Sciatic nerve (tissue), 2 donors: ENCODE results near the gene TLE5. TPM values are rescaled to one million over a fixed set of nuclear protein-coding genes. Genes with fewer than 3 reads are reported as not detected.
"Not testable (repeated sequence)": the region's sequence is repeated elsewhere in the genome, so short reads cannot be mapped to it uniquely, and the experiment has no call there.

Source experiments
- ATAC-seq: fragments of 200-7000 bp; cut with Tn5 transposase; one replicate; pipeline ENCODE4 v1.9.1; 2020; ENCODE audit warnings: mild to moderate bottlenecking, moderate library complexity
- DNase-seq: peaks from one replicate; pipeline ENCODE4 v3.0.0-alpha.2; 2020; ENCODE audit warnings: low spot score
- intact Hi-C: fragments of 100-400 bp; cut with DNase I; formaldehyde crosslinking; loops from one replicate; pipeline ENCODE4 v1.14.2; 2022
- total RNA-seq: library from RNA; stranded (reverse); fragmentation: NEBNext Ultra II Directional; extraction: Animal tissue kit (Norgen Biotek cat#: 25700); gene quantifications from one replicate; pipeline ENCODE4 v1.2.1, GENCODE V29; 2021
- donor health status: DM: no; HTN: no; CAD: no.
- donor health status: DM: no; HTN: no; CAD: no.

Gene TLE5
- total RNA-seq, 1 donor from 2014 or later: 708 TPM

DNA sequence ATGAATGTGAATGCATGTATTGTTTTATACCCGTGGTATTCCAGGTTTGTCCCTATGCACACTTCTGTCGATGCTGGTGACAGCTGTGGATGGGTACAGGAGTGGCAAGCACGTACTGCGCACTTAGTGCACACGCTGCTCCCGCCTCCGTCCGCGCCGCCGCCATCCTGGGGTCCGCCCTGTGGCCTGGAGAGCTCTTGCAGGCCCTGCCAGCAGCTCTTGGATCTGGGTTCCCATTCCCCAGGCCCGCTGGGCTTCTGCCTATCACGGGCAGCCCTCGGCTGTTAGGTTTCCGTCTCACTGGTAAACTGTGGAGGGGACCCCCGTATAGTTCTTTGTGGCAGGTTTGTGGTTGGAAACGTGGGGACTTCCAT, 35.8 kb upstream of the TLE5 start:
- DNase-seq (no peak), ATAC-seq (peak; percentile 14)
- intact Hi-C loops: no loop called here

- DNase-seq (no peak), ATAC-seq (peak; percentile 53)
- intact Hi-C loops: no loop called here
Observed at GRCh38 chr19:3097442-3097871, 35.2 kb upstream of the TLE5 start.

GRCh38 chr19:3096902-3097326, 34.6 kb upstream of the TLE5 start:
- peak; percentile 3 for ATAC-seq
- no peak for DNase-seq
- intact Hi-C loops: no loop called here

DNA sequence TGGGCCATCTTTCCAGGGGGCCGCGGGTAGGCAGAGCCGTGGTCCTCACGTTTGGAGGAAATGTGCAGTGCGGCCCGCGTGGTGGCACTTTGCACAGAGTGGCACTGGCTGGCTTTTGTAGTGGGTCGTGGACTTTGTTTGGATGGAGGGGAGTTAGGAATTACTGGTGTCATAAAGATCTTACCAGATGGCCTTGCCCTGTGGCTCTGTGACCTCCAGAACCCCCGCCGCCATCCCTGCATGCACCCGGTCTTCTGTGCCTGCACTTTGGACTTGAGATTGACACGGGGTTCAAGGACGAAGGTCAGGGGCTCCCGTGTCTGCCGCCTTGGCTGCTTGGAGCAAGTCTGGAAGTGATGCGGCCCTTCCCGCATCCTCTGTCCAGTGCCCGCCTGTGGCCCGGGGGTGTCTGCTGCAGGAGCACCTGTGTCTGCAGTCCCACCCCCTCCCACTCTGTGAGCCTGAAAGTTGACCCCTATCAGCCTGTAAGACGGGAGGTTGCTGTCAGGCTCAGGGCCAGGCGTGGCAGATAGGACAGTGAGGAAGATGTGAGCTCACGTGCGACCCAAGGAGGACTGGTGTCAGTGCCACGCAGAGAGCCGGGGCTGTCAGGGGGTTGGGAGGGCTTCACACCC, 34.1 kb upstream of the TLE5 start:
- DNase-seq: no peak
- ATAC-seq: no peak
- intact Hi-C loops: no loop called here

DNA sequence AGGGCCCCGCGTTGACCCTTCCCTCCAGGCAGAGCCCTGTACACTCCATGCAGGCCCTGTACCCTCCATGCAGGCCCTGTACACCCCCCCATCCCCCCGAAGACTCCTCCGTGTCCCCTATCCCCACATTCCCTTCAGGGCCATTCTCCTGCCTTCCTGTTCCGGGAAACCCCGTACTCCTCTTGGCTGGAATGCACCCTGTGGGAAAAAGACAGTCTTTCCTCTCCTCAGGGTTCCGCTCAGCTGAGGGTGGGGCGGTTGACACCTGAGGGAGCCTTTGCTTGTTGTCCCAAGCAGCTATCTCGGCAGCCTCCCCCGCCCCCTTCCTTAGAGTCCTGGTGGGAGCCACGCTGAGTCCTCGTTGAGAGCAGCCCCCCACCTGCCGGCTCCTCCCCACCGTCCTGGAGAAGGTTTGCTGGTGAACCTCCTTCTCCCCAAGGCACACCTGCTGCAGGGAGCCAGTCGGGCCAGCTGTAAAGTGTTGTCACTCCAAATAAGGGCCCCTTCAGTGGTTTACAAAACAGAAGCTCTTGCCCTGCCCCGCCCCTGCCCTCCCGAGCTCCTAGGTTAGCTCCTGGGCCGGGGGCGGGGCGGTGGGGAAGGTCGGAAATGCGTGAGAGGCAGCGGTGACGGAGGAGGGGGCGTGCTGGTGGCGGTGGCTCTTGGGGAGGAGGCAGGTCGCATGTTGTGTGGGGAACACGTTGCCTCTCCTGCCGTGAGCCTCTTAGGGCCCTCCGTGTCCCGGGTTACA, 33.3 kb upstream of the TLE5 start:
- intact Hi-C loops: no loop called here
- DNase-seq (no peak), ATAC-seq (no peak)

GRCh38 chr19:3094601-3095440, 32.5 kb upstream of the TLE5 start:
- ATAC-seq (no peak), DNase-seq (no peak)
- intact Hi-C loops: no loop called here

- ATAC-seq, DNase-seq, intact Hi-C loops: not testable (repeated sequence)
Observed at GRCh38 chr19:3089299-3089855, 27.1 kb upstream of the TLE5 start.

- DNase-seq: no peak
- intact Hi-C loops: no loop called here
- ATAC-seq: no peak
Observed at GRCh38 chr19:3087769-3088168, 25.5 kb upstream of the TLE5 start.

- ATAC-seq (no peak), DNase-seq (no peak)
- intact Hi-C loops: no loop called here
Observed at GRCh38 chr19:3084943-3085342, 22.6 kb upstream of the TLE5 start.

DNA sequence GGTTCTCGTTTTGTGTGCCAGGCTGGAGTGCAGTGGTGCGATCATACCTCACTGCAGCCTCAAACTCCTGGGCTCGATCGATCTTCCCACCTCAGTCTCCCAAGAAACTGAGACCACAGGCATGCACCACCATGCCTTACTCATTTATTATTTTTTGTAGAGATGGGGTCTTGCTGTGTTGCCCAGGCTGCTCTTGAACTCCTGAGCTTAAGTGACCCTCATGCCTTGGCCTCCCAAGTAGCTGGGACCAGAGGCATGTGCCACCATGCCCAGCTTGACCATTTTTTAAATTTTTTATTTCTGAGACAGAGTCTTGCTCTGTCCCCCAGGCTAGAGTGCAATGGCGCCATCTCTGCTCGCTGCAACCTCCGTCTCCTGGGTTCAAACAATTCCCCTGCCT, 21.7 kb upstream of the TLE5 start:
- ATAC-seq (no peak), DNase-seq (no peak)
- intact Hi-C loops: no loop called here

- intact Hi-C loops: no loop called here
- ATAC-seq (no peak), DNase-seq (no peak)
Observed at GRCh38 chr19:3082331-3082730, 20.0 kb upstream of the TLE5 start.

- intact Hi-C loops: no loop called here
- peak; percentile 93 for ATAC-seq
- no peak for DNase-seq
Observed at GRCh38 chr19:3080286-3080685, 18.0 kb upstream of the TLE5 start.

GRCh38 chr19:3079578-3079977, 17.3 kb upstream of the TLE5 start:
- DNase-seq: no peak
- ATAC-seq: no peak
- intact Hi-C loops: no loop called here

DNA sequence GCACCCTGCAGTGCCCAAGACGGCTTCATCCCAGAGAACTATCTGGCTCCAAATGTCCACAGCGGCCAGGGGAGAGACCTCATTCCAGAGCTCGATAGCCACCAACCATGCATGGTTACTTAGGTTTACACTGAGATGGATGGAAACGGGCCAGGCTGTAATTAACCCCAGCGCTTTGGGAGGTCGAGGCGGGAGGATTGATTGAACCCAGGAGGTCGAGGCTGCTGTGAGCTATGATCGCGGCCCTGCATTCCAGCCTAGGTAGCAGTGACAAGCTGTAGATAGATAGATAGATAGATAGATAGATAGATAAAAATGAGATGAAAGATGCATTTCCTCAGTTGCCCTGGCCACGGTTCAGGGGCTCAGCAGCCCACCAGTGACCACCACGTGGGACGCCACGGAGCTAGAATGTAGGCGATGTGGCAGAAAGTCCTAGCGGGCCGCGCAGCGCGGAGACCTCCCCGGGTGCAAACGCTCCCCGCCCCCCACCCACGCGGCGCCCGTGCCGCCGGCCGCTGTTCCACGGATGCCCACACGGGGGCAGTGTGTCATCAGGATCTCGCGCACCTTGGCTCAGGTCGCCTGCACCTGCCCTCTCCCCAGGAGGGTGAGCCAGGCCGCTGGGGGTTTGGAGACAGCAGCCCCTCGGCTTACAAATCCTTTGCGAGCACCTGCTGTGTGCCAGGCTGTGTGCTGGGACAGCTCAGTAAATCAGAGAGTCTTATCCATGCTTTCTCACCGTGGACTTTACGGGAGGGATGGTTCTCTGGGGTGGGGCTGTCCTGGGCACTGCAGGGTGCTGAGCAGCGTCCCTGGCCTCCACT, 13.5 kb upstream of the TLE5 start:
- DNase-seq (peak; percentile 74), ATAC-seq (peak; percentile 65)
- intact Hi-C loops: no loop called here

DNA sequence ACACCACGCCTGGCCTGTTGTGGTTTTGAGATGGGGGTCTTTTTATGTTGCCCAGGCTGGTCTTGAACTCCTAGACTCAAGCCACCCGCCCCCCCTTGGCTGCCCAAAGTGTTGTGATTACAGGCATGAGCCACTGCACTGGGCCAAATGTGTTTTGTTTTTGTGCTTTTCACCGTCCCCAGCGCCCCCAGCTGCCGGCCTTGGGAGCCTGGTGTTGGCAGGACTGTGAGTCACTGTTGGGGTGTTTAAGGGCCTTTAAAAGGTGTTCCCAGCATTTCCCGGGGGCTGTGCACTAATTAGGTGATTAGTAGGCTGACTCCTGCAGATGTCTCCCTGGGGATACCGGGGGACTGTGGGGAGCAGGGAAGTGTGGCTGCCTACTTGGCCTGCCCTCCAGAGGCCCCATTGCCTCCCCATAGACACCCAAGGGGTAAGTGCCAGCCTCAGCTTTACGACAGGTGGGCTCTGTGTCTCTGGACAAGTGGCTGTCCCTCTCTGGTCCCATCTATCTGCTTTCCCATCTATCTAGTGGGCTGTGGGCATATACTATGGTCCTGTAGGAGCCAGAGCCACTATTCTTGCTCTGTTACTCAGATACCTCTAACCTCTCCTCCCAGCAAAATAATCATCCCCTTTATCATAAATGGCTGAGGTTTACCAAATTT, 11.8 kb upstream of the TLE5 start:
- intact Hi-C loops: no loop called here

DNA sequence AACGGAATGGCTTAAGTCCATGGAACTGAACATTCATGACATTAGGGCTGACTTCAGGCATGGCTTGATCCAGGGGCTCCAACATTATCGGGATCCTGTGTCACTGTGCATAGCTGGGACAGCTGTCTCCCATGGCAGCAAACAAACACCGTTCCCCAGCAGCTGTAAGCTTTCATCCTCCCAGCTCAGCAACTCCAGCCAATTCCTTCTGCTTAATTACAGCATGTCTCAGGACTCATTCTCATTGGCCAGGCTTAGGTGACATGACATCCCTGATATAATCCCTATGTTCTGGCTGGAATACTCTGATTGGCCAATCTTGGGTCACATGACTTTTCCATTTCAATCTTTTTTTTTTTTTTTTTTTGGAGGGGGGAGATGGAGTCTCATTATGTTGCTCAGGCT, 10.9 kb upstream of the TLE5 start:
- peak; percentile 16 for ATAC-seq
- intact Hi-C loops: no loop called here
- DNase-seq: no peak

More for the DNA sequence above, 11.8 kb upstream of the TLE5 start:
- ATAC-seq (peak; percentile 39), DNase-seq (no peak)

GRCh38 chr19:3071768-3072167, 9.5 kb upstream of the TLE5 start:
- no peak for DNase-seq
- intact Hi-C loops: no loop called here
- ATAC-seq: no peak

DNA sequence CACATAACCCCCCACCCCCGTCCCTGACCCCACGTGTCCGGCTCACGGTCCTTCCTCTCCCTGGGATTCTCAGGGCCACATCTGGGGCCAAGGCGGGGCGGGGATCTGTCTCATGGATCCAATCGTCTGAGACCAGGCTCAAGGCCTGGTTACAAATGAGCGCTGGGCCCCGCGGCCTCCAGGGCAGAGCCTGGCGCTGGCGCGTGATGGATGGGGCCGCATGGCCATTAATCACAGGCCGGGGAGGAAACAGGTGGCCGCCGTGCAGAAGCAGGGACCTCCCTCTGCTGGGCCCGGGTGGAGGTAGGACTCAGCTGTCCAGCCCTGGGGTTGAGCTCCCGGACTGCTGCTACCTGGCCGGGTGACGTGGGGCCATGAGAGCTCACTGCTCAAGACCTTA, 5.8 kb upstream of the TLE5 start:
- ATAC-seq: no peak
- intact Hi-C loops: no loop called here
- no peak for DNase-seq
